OCI-LY3 (cell line): ENCODE results near the gene TAF1.

Source experiments
- CTCF ChIP-seq: fragments of 200-600, 300-600 bp; sonication (generic); IDR thresholded peaks from 2 replicates; pipeline ENCODE4 v1.5.1; 2014; ENCODE audit warnings: antibody characterized with exemption, low read length, low read depth
- EZH2phosphoT487 ChIP-seq: fragments of 200-600 bp; shearing (Covaris generic); IDR thresholded peaks from 2 replicates; pipeline ENCODE4 v1.6.1; 2018; ENCODE audit warnings: antibody characterized with exemption, mixed run types, low read depth

DNA sequence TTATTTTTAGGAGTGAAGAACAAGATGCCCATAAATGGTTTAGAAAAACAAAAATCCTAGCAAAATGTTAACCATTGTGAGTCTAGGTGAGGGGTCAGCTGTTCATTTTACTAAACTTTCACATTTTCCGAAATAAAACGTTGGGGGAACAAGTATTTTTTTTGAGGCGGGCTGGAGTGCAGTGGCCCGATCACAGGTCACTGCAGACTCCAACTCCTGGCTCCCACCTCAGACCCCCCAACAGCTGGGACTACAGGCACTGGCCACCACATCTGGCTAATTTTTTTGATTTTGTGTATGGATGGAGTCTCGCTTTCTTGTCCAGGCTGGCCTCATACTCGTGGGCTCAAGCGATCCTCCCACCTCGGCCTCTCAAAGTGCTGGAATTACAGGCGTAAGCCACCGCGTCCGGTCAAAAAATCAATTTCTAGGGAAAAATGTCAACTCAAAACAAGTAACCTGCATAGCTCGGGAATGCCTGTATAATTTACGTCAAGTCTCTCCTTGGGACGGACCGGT is 742 bp upstream of the TAF1 start:
- TF ChIP-seq CTCF (no peak), EZH2phosphoT487 (no peak)
